IMR-90 (cell line): ENCODE measurements around the gene PITX2. TPM values are rescaled to one million over a fixed set of nuclear protein-coding genes. Genes with fewer than 3 reads are reported as not detected.

Experiments
- ATAC-seq: fragments of 200-7000 bp; cut with Tn5 transposase; 2 replicates; pipeline ENCODE4 v1.9.1; 2020; ENCODE audit warnings: low read depth, mild to moderate bottlenecking, moderate library complexity
- BruUV-seq: library from RNA; stranded (reverse); fragments of 400-500 nt; replicated peaks from 2 replicates; lab custom pipeline; 2021; lab: Mats Ljungman, UMichigan
- CTCF ChIA-PET: fragments of 300-600 bp; formaldehyde crosslinking; extraction: SDS; loops from one replicate; lab custom pipeline; 2021; ENCODE audit warnings: antibody characterized with exemption; lab: Yijun Ruan, JAX
- POLR2A ChIA-PET: fragments of 300-600 bp; sonication (Branson Sonifier 250); formaldehyde crosslinking; loops from one replicate; lab custom pipeline; 2022; ENCODE audit warnings: antibody characterized with exemption; ENCODE audit not compliant: unreplicated experiment; lab: Charles Lee
- DNase-seq: peaks from one replicate; pipeline ENCODE4 v3.0.0; 2013
- H2AFZ ChIP-seq: replicated peaks from 2 replicates; pipeline ENCODE3; 2013; ENCODE audit warnings: low read length, mild to moderate bottlenecking; ENCODE audit not compliant: poor library complexity
- H2AK5ac ChIP-seq: 2 replicates; pipeline ENCODE4 v1.6.1; 2013; ENCODE audit warnings: low read depth, low read length, inconsistent platforms
- H2AK9ac ChIP-seq: replicated peaks from 2 replicates; pipeline ENCODE3; 2013; ENCODE audit warnings: mild to moderate bottlenecking, low read depth, low read length, moderate library complexity; ENCODE audit not compliant: poor library complexity
- H2BK120ac ChIP-seq: 2 replicates; pipeline ENCODE4 v1.6.1; 2013; ENCODE audit warnings: low read depth, low read length, inconsistent platforms
- H2BK15ac ChIP-seq: 3 replicates; pipeline ENCODE4 v1.6.1; 2013; ENCODE audit warnings: low read depth, low read length, inconsistent platforms
- H2BK20ac ChIP-seq: 2 replicates; pipeline ENCODE4 v1.6.1; 2013; ENCODE audit warnings: low read depth, mild to moderate bottlenecking, inconsistent platforms, low read length, moderate library complexity
- H2BK5ac ChIP-seq: 2 replicates; pipeline ENCODE4 v1.6.1; 2013; ENCODE audit warnings: mild to moderate bottlenecking, low read depth, low read length, inconsistent platforms; ENCODE audit not compliant: poor library complexity, severe bottlenecking
- H3K14ac ChIP-seq: replicated peaks from 2 replicates; pipeline ENCODE4 v1.6.1; 2013; ENCODE audit warnings: low read depth, low read length, inconsistent platforms
- H3K18ac ChIP-seq: 2 replicates; pipeline ENCODE4 v1.6.1; 2013; ENCODE audit warnings: low read depth, low read length, control low read depth
- H3K23ac ChIP-seq: 2 replicates; pipeline ENCODE4 v1.6.1; 2013; ENCODE audit warnings: low read depth, low read length, inconsistent platforms
- H3K27ac ChIP-seq: 2 replicates; pipeline ENCODE4 v1.5.1; 2013; ENCODE audit warnings: mild to moderate bottlenecking, control low read depth, low read length; ENCODE audit not compliant: insufficient read depth
- H3K27me3 ChIP-seq: 2 replicates; pipeline ENCODE4 v1.6.1; 2013; ENCODE audit warnings: low read length; ENCODE audit not compliant: control insufficient read depth, insufficient read depth
- H3K36me3 ChIP-seq: 2 replicates; pipeline ENCODE4 v1.6.1; 2013; ENCODE audit warnings: low read length, mixed read lengths; ENCODE audit not compliant: control insufficient read depth, insufficient read depth
- H3K4ac ChIP-seq: 2 replicates; pipeline ENCODE4 v1.6.1; 2013; ENCODE audit warnings: low read depth, low read length, inconsistent platforms
- H3K4me1 ChIP-seq: 2 replicates; pipeline ENCODE4 v1.6.1; 2013; ENCODE audit warnings: low read length, mixed read lengths; ENCODE audit not compliant: control insufficient read depth, insufficient read depth
- H3K4me2 ChIP-seq: 2 replicates; pipeline ENCODE4 v1.6.1; 2013; ENCODE audit warnings: low read depth, mild to moderate bottlenecking, control low read depth, low read length, moderate library complexity
- H3K4me3 ChIP-seq: 2 replicates; pipeline ENCODE4 v1.5.1; 2013; ENCODE audit warnings: low read depth, mild to moderate bottlenecking, control low read depth, low read length, moderate library complexity; ENCODE audit not compliant: insufficient read depth
- H3K56ac ChIP-seq: 2 replicates; pipeline ENCODE4 v1.6.1; 2013; ENCODE audit warnings: low read length, inconsistent platforms; ENCODE audit not compliant: insufficient read depth; ENCODE audit errors: extremely low read depth
- H3K79me1 ChIP-seq, 2 experiments: 2 replicates each; pipeline ENCODE4 v1.6.1; 2013; ENCODE audit warnings: low read length in 2 of 2, inconsistent platforms in 1 of 2, low read depth in 1 of 2
- H3K9ac ChIP-seq: 2 replicates; pipeline ENCODE4 v1.6.1; 2013; ENCODE audit warnings: low read depth, low read length, control low read depth
- H3K9me1 ChIP-seq: 2 replicates; pipeline ENCODE4 v1.6.1; 2013; ENCODE audit warnings: low read length, inconsistent platforms; ENCODE audit not compliant: insufficient read depth
- H3K9me3 ChIP-seq: 2 replicates; pipeline ENCODE4 v1.6.1; 2013; ENCODE audit warnings: low read length; ENCODE audit not compliant: control insufficient read depth, insufficient read depth
- H4K20me1 ChIP-seq: 2 replicates; pipeline ENCODE4 v1.6.1; 2013; ENCODE audit warnings: low read length, inconsistent platforms; ENCODE audit not compliant: insufficient read depth
- H4K5ac ChIP-seq: 2 replicates; pipeline ENCODE4 v1.6.1; 2013; ENCODE audit warnings: mild to moderate bottlenecking, low read depth, low read length, control low read depth
- H4K8ac ChIP-seq, 2 experiments: 2 replicates each; pipeline ENCODE4 v1.6.1; 2013; ENCODE audit warnings: low read depth in 2 of 2, low read length in 2 of 2, control low read depth in 1 of 2, inconsistent platforms in 1 of 2
- H4K91ac ChIP-seq: 2 replicates; pipeline ENCODE4 v1.6.1; 2013; ENCODE audit warnings: low read depth, low read length, inconsistent platforms; ENCODE audit not compliant: insufficient read depth
- BHLHE40 ChIP-seq: fragments of 150-350 bp; IDR thresholded peaks from 2 replicates; pipeline ENCODE4 v1.6.1; 2016; ENCODE audit warnings: mild to moderate bottlenecking, low read depth, low read length
- CTCF ChIP-seq: conservative IDR thresholded peaks from 2 replicates; pipeline ENCODE4 v1.5.1; 2012; ENCODE audit warnings: mild to moderate bottlenecking, low read depth, low read length, improper control_type of control experiment
- MAZ ChIP-seq: IDR thresholded peaks from 2 replicates; pipeline ENCODE4 v1.6.1; 2012; ENCODE audit warnings: low read depth, mild to moderate bottlenecking, low read length, improper control_type of control experiment, moderate library complexity, borderline replicate concordance
- NFE2L2 ChIP-seq: fragments of 150-350 bp; IDR thresholded peaks from 2 replicates; pipeline ENCODE4 v1.6.1; 2016; ENCODE audit warnings: low read depth, mild to moderate bottlenecking, low read length
- POLR2A ChIP-seq: IDR thresholded peaks from 2 replicates; pipeline ENCODE4 v1.6.1; 2012; ENCODE audit warnings: mild to moderate bottlenecking, low read depth, low read length
- RAD21 ChIP-seq: IDR thresholded peaks from 2 replicates; pipeline ENCODE4 v1.6.1; 2012; ENCODE audit warnings: low read length, improper control_type of control experiment
- SMC3 ChIP-seq: fragments of 150-350 bp; IDR thresholded peaks from 2 replicates; pipeline ENCODE4 v1.6.1; 2016; ENCODE audit warnings: low read depth, mild to moderate bottlenecking, antibody characterized with exemption, low read length, moderate library complexity
- WGBS, 2 experiments: methylation state at CpG; one replicate each; pipeline versions ENCODE4 v1.1.5 to v1.1.7; 2013; ENCODE audit warnings: missing lambda C conversion rate in 2 of 2; ENCODE audit not compliant: insufficient read length in 1 of 2; ENCODE audit errors: extremely low coverage in 2 of 2; 5-methylcytosine and 5-hydroxymethylcytosine counted together
- dilution Hi-C: fragments of 300-500 bp; cut with HindIII; formaldehyde crosslinking; loops from one replicate; pipeline ENCODE4 v1.14.3; 2018; ENCODE audit warnings: low sequenced_read_pairs; ENCODE audit not compliant: unreplicated experiment
- in situ Hi-C: fragments of 300-500 bp; cut with MboI; formaldehyde crosslinking; loops from 3 replicates; pipeline ENCODE4 v1.14.3; 2019; ENCODE audit warnings: low sequenced_read_pairs, inconsistent platforms, mixed read lengths
- intact Hi-C: fragments of 100-400 bp; cut with micrococcal nuclease; formaldehyde crosslinking; loops from 2 replicates; pipeline ENCODE4 v1.10.0; 2022
- polyA plus RNA-seq, 3 experiments: library from polyadenylated mRNA; depleted of rRNA; stranded (reverse); fragments of >200 nt; gene quantifications; 2 replicates each; pipeline ENCODE4 v1.2.3, GENCODE V29; 2012; ENCODE audit warnings: low replicate concordance in 1 of 3
- total RNA-seq: library from RNA; depleted of rRNA; stranded (reverse); fragments of >200 nt; gene quantifications from 2 replicates; pipeline ENCODE4 v1.2.3, GENCODE V29; 2012

The PITX2 gene
- total and polyA plus RNA-seq, 2 of the 4 experiments (the other 2 are of a cell fraction): 3.0 to 6.3 TPM

- no peak for TF ChIP-seq BHLHE40
Observed at GRCh38 chr4:110632506-110633357, 9.9 kb upstream of the PITX2 start (continued).

- no peak overlapping the region for H3K23ac ChIP-seq
- 0 out of 2 replicates have a peak, but pooled peaks cover 2% of the 10 kb centered on the region for H3K4me1 ChIP-seq
- H3K27me3 ChIP-seq: peaks cover 78% of the 10 kb centered on the region
- H2BK15ac ChIP-seq: no peak overlapping the region
- no peak overlapping the region for H3K4ac ChIP-seq
- ATAC-seq (peak; percentile 95), DNase-seq (peak; percentile 84)
- 1% methylated on average over 26 of the region's 63 CpGs; no CpG with 5 or more reads in 1 of the 2 experiments for WGBS, 2 experiments
- peak overlapping the region; percentile 92 for H2AFZ ChIP-seq
- TF ChIP-seq MAZ (0 out of 2 replicates have a peak, but pooled peaks have one; percentile 18), SMC3 (peak; percentile 88), CTCF (peak; percentile 96), NFE2L2 (no peak), POLR2A (0 out of 2 replicates have a peak, but pooled peaks have one; percentile 32), RAD21 (peak; percentile 98)
- in situ Hi-C loops (loop anchor here (5.0 to 25.0 kb wide), 3 partner anchors 655 to 1405 kb away; no protein-coding TSS in a partner anchor), intact Hi-C loops (loop anchor here (1.0 to 10.0 kb wide), 8 partner anchors 327 to 1400 kb away; no protein-coding TSS in a partner anchor), dilution Hi-C loops (no loop called here)
- peaks cover 2% of the 10 kb centered on the region for H3K9me3 ChIP-seq
- no peaks in the 10 kb centered on the region for H3K79me1 ChIP-seq
- H3K27ac ChIP-seq: no peak overlapping the region
- BruUV-seq: no TSS peak
- no peak overlapping the region for H4K8ac ChIP-seq
- no peak overlapping the region for H2BK20ac ChIP-seq
- 0 out of 2 replicates have a peak, but pooled peaks cover 5% of the 10 kb centered on the region for H4K20me1 ChIP-seq
- H3K36me3 ChIP-seq: no peaks in the 10 kb centered on the region
- H2BK5ac ChIP-seq: no peak overlapping the region
- no peak overlapping the region for H3K18ac ChIP-seq
- CTCF ChIA-PET: interaction anchor here (0.8 to 1.2 kb wide), 2 partner anchors 326 to 643 kb away, joined by 3 to 4 read pairs; no protein-coding TSS in a partner anchor
- no peak overlapping the region for H2BK120ac ChIP-seq
- no peak overlapping the region for H4K5ac ChIP-seq
- no peak overlapping the region for H4K91ac ChIP-seq
- POLR2A ChIA-PET: no interaction called here
- H3K4me3 ChIP-seq: peak overlapping the region; percentile 34
- H2AK5ac ChIP-seq: no peak overlapping the region
- no peak overlapping the region for H3K56ac ChIP-seq
- no peak overlapping the region for H3K14ac ChIP-seq
- no peak overlapping the region for H3K9ac ChIP-seq
- H2AK9ac ChIP-seq: peak overlapping the region; percentile 71
- H3K9me1 ChIP-seq: no peaks in the 10 kb centered on the region
- peak overlapping the region; percentile 85 for H3K4me2 ChIP-seq
Observed at GRCh38 chr4:110631584-110632505, 9.0 kb upstream of the PITX2 start.
